Breast epithelium (tissue), 3 donors: ENCODE results near the gene LDOC1.

Experiments
- POLR2A ChIP-seq: fragments of 450-650 bp; IDR thresholded peaks from one replicate; pipeline ENCODE4 v1.6.1; 2016; ENCODE audit warnings: antibody characterized with exemption, mild to moderate bottlenecking, moderate library complexity
- POLR2AphosphoS5 ChIP-seq, 3 donors: sonication (generic); formaldehyde crosslinking; IDR thresholded peaks; one replicate each; pipeline ENCODE4 v1.6.1; 2017; ENCODE audit warnings: antibody characterized with exemption in 3 of 3
- TF ChIP-seq, protein P1 (sequence below), 3 donors: fragments of 450-650 bp; IDR thresholded peaks; one replicate each; pipeline ENCODE4 v1.5.1; 2016 to 2017; ENCODE audit warnings: antibody characterized with exemption in 3 of 3, mild to moderate bottlenecking in 3 of 3, moderate library complexity in 3 of 3

DNA sequence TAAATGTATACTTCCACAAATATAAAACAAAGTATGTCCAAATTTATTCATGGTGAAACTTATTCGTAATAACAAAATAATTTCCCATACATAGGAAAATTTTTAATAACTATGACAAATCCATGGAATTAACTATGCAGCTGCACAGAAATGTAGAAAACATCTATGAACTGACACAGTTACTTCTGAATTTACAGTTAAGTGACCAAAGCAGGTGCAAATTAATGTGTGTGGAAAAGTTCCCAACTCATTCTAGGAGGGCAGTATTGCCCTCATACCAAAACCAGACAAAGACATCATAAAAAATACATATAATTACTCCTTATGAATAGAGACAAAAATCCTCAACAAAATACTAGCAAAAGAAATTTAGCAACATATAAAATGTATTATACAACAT is 12.5 kb downstream of the LDOC1 start:
- TF ChIP-seq POLR2A = no peak
- TF ChIP-seq, protein P1, sequence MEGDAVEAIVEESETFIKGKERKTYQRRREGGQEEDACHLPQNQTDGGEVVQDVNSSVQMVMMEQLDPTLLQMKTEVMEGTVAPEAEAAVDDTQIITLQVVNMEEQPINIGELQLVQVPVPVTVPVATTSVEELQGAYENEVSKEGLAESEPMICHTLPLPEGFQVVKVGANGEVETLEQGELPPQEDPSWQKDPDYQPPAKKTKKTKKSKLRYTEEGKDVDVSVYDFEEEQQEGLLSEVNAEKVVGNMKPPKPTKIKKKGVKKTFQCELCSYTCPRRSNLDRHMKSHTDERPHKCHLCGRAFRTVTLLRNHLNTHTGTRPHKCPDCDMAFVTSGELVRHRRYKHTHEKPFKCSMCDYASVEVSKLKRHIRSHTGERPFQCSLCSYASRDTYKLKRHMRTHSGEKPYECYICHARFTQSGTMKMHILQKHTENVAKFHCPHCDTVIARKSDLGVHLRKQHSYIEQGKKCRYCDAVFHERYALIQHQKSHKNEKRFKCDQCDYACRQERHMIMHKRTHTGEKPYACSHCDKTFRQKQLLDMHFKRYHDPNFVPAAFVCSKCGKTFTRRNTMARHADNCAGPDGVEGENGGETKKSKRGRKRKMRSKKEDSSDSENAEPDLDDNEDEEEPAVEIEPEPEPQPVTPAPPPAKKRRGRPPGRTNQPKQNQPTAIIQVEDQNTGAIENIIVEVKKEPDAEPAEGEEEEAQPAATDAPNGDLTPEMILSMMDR (IDR thresholded peaks at IDR 0.05) = no peak
- TF ChIP-seq POLR2AphosphoS5 (IDR thresholded peaks at IDR 0.05) = no peak
